H1 (cell line): Measurements from ENCODE around the gene HMCES. TPM values are rescaled to one million over a fixed set of nuclear protein-coding genes. Genes with fewer than 3 reads are reported as not detected.
"Not testable (repeated sequence)": the region's sequence is repeated elsewhere in the genome, so short reads cannot be mapped to it uniquely, and the experiment has no call there.

Experiments
- CTCF ChIA-PET: fragments of 300-600 bp; sonication (Branson Sonifier 250); formaldehyde crosslinking; loops from one replicate; lab custom pipeline; 2021; ENCODE audit not compliant: partially characterized antibody; lab: Charles Lee
- POLR2A ChIA-PET: fragments of 300-600 bp; sonication (Branson Sonifier 250); formaldehyde crosslinking; loops from one replicate; lab custom pipeline; 2021; ENCODE audit warnings: inconsistent platforms; ENCODE audit not compliant: partially characterized antibody; lab: Charles Lee
- DNase-seq, 2 experiments: peaks; one replicate each; pipeline versions ENCODE4 v3.0.0 to v3.0.0-alpha.2; 2010 to 2022; ENCODE audit warnings: low spot score in 2 of 2, low read depth in 1 of 2, mixed read lengths in 1 of 2
- FAIRE-seq: peaks from 2 replicates; lab custom pipeline; 2011; peaks lifted over from hg19 to GRCh38; lab: Jason Lieb, UNC
- H2AFZ ChIP-seq: 2 replicates; pipeline ENCODE4 v1.8.1; 2012; ENCODE audit warnings: low read length, inconsistent platforms
- H2AK5ac ChIP-seq: 2 replicates; pipeline ENCODE4 v1.6.1; 2013; ENCODE audit warnings: low read depth, low read length
- H2BK120ac ChIP-seq: replicated peaks from 2 replicates; pipeline ENCODE3; 2013; ENCODE audit warnings: low read depth, low read length, inconsistent platforms
- H2BK12ac ChIP-seq: 2 replicates; pipeline ENCODE4 v1.6.1; 2013; ENCODE audit warnings: low read depth, low read length
- H2BK15ac ChIP-seq: 2 replicates; pipeline ENCODE4 v1.6.1; 2013; ENCODE audit warnings: low read length
- H2BK20ac ChIP-seq: 2 replicates; pipeline ENCODE4 v1.6.1; 2013; ENCODE audit warnings: low read length
- H2BK5ac ChIP-seq: 2 replicates; pipeline ENCODE4 v1.6.1; 2013; ENCODE audit warnings: low read depth, low read length
- H3K14ac ChIP-seq: 2 replicates; pipeline ENCODE4 v1.6.1; 2013; ENCODE audit warnings: inconsistent platforms; ENCODE audit not compliant: insufficient read length
- H3K18ac ChIP-seq: 2 replicates; pipeline ENCODE4 v1.6.1; 2013; ENCODE audit warnings: low read length; ENCODE audit errors: extremely low read depth
- H3K23ac ChIP-seq: 2 replicates; pipeline ENCODE4 v1.6.1; 2013; ENCODE audit warnings: inconsistent platforms; ENCODE audit not compliant: insufficient read length
- H3K23me2 ChIP-seq: 2 replicates; pipeline ENCODE4 v1.6.1; 2013; ENCODE audit warnings: low read depth, low read length
- H3K27ac ChIP-seq: 2 replicates; pipeline ENCODE4 v1.6.1; 2011; ENCODE audit warnings: low read depth, low read length, inconsistent platforms
- H3K27me3 ChIP-seq, 4 experiments: replicated peaks in 1 of 4; 1 replicate in 1 of 4; 2 replicates in 3 of 4; pipeline versions ENCODE4 v1.6.1 to v1.8.1; 2011 to 2013; ENCODE audit warnings: low read length in 3 of 4, mild to moderate bottlenecking in 3 of 4, inconsistent platforms in 2 of 4, mixed read lengths in 2 of 4, moderate library complexity in 1 of 4; ENCODE audit not compliant: control insufficient read depth in 3 of 4, insufficient read depth in 3 of 4; ENCODE audit errors: extremely low read depth in 1 of 4
- H3K36me3 ChIP-seq, 4 experiments: 2 replicates each; pipeline versions ENCODE4 v1.6.1 to v1.8.1; 2011 to 2013; ENCODE audit warnings: mild to moderate bottlenecking in 4 of 4, low read length in 3 of 4, moderate library complexity in 2 of 4, control low read depth in 1 of 4, inconsistent platforms in 1 of 4; ENCODE audit not compliant: insufficient read depth in 4 of 4, control insufficient read depth in 2 of 4
- H3K4ac ChIP-seq: replicated peaks from 2 replicates; pipeline ENCODE3; 2013; ENCODE audit warnings: low read length, low read depth, mixed read lengths, inconsistent platforms; ENCODE audit not compliant: insufficient read length
- H3K4me1 ChIP-seq, 4 experiments: replicated peaks in 1 of 4; 1 replicate in 1 of 4; 2 replicates in 3 of 4; pipeline versions ENCODE4 v1.6.1 to v1.8.1; 2011 to 2013; ENCODE audit warnings: low read length in 3 of 4, inconsistent platforms in 2 of 4, mixed read lengths in 1 of 4; ENCODE audit not compliant: insufficient read depth in 4 of 4, control insufficient read depth in 3 of 4
- H3K4me2 ChIP-seq, 2 experiments: 2 replicates each; pipeline versions ENCODE4 v1.6.1 to v1.8.1; 2011 to 2013; ENCODE audit warnings: low read depth in 2 of 2, low read length in 2 of 2, control low read depth in 1 of 2, inconsistent platforms in 1 of 2, mild to moderate bottlenecking in 1 of 2; ENCODE audit not compliant: insufficient read depth in 1 of 2
- H3K4me3 ChIP-seq, 4 experiments: fragments of 200-600, 300-600 bp in 1 of 4; sonication (generic), shearing (Covaris generic), sonication (Bioruptor Twin) in 1 of 4; 2 replicates each; pipeline versions ENCODE4 v1.5.1 to v1.8.1; 2011 to 2016; ENCODE audit warnings: low read length in 4 of 4, low read depth in 3 of 4, control low read depth in 2 of 4, inconsistent platforms in 2 of 4, mild to moderate bottlenecking in 2 of 4, mixed read lengths in 1 of 4, moderate library complexity in 1 of 4; ENCODE audit not compliant: insufficient read depth in 2 of 4; ENCODE audit errors: extremely low read depth in 1 of 4
- H3K56ac ChIP-seq: replicated peaks from 2 replicates; pipeline ENCODE3; 2013; ENCODE audit warnings: low read depth, mild to moderate bottlenecking, mixed read lengths, low read length, inconsistent platforms; ENCODE audit not compliant: insufficient read length
- H3K79me1 ChIP-seq: 2 replicates; pipeline ENCODE4 v1.6.1; 2013; ENCODE audit warnings: low read depth, low read length, control low read depth
- H3K79me2 ChIP-seq, 2 experiments: 2 replicates each; pipeline versions ENCODE4 v1.6.1 to v1.8.1; 2012 to 2013; ENCODE audit warnings: low read length in 2 of 2, mild to moderate bottlenecking in 2 of 2, inconsistent platforms in 1 of 2; ENCODE audit not compliant: insufficient read depth in 2 of 2, control insufficient read depth in 1 of 2
- H3K9ac ChIP-seq, 4 experiments: replicated peaks in 1 of 4; 1 replicate in 1 of 4; 2 replicates in 3 of 4; pipeline versions ENCODE4 v1.6.1 to v1.8.1; 2011 to 2013; ENCODE audit warnings: low read depth in 3 of 4, low read length in 3 of 4, control low read depth in 2 of 4, mild to moderate bottlenecking in 2 of 4, moderate library complexity in 2 of 4, inconsistent platforms in 1 of 4; ENCODE audit errors: extremely low read depth in 1 of 4
- H3K9me3 ChIP-seq, 2 experiments: 2 replicates each; pipeline versions ENCODE4 v1.6.1 to v1.8.1; 2012 to 2013; ENCODE audit warnings: mild to moderate bottlenecking in 2 of 2, moderate library complexity in 2 of 2, control low read depth in 1 of 2, inconsistent platforms in 1 of 2, low read depth in 1 of 2, low read length in 1 of 2, mixed read lengths in 1 of 2; ENCODE audit not compliant: insufficient read depth in 2 of 2
- H4K20me1 ChIP-seq, 2 experiments: replicated peaks in 1 of 2; 2 replicates each; pipeline versions ENCODE3 to v1.8.1; 2011 to 2013; ENCODE audit warnings: inconsistent platforms in 2 of 2, low read length in 2 of 2, mild to moderate bottlenecking in 1 of 2; ENCODE audit not compliant: insufficient read depth in 2 of 2, control insufficient read depth in 1 of 2
- H4K5ac ChIP-seq: 2 replicates; pipeline ENCODE4 v1.6.1; 2013; ENCODE audit warnings: low read length, low read depth, mixed read lengths, inconsistent platforms; ENCODE audit not compliant: insufficient read length
- H4K8ac ChIP-seq: 2 replicates; pipeline ENCODE4 v1.8.0; 2013; ENCODE audit warnings: mild to moderate bottlenecking, moderate library complexity, low read length, inconsistent platforms; ENCODE audit not compliant: insufficient read depth; ENCODE audit errors: extremely low read depth
- H4K91ac ChIP-seq: replicated peaks from 2 replicates; pipeline ENCODE3; 2013; ENCODE audit warnings: low read length, mixed read lengths, inconsistent platforms; ENCODE audit not compliant: insufficient read length
- NANOG ChIP-seq: IDR thresholded peaks from 2 replicates; pipeline ENCODE4 v1.6.1; 2011; ENCODE audit warnings: low read length, low read depth, mild to moderate bottlenecking, inconsistent platforms; ENCODE audit not compliant: insufficient read depth, poor library complexity, severe bottlenecking
- RAD21 ChIP-seq, 2 experiments: IDR thresholded peaks in 1 of 2; conservative IDR thresholded peaks in 1 of 2; 2 replicates each; pipeline ENCODE4 v1.6.1; 2011; ENCODE audit warnings: low read depth in 2 of 2, low read length in 2 of 2, improper control_type of control experiment in 1 of 2, inconsistent platforms in 1 of 2, mild to moderate bottlenecking in 1 of 2, moderate library complexity in 1 of 2
- RXRA ChIP-seq: IDR thresholded peaks from 2 replicates; pipeline ENCODE4 v1.6.1; 2011; ENCODE audit warnings: low read depth, mild to moderate bottlenecking, low read length, moderate library complexity; ENCODE audit not compliant: insufficient read depth
- SIN3A ChIP-seq, 2 experiments: IDR thresholded peaks in 1 of 2; conservative IDR thresholded peaks in 1 of 2; 2 replicates each; pipeline ENCODE4 v1.6.1; 2011 to 2012; ENCODE audit warnings: low read length in 2 of 2, improper control_type of control experiment in 1 of 2, low read depth in 1 of 2, mild to moderate bottlenecking in 1 of 2
- YY1 ChIP-seq: IDR thresholded peaks from 2 replicates; pipeline ENCODE4 v1.6.1; 2011; ENCODE audit warnings: low read depth, mild to moderate bottlenecking, low read length
- WGBS, 2 experiments: shearing (Covaris generic) in 1 of 2; methylation state at CpG; one replicate each; pipeline versions ENCODE4 v1.1.6 to v1.1.7; 2013 to 2015; ENCODE audit warnings: low lambda C conversion rate in 2 of 2, mixed read lengths in 2 of 2, inconsistent platforms in 1 of 2, low coverage in 1 of 2, missing lambda C conversion rate in 1 of 2; ENCODE audit not compliant: insufficient replicate concordance in 2 of 2, insufficient coverage in 1 of 2, insufficient read length in 1 of 2; ENCODE audit errors: extremely low coverage in 1 of 2, missing lambda C conversion rate in 1 of 2; 5-methylcytosine and 5-hydroxymethylcytosine counted together
- polyA plus RNA-seq, 7 experiments: library from polyadenylated mRNA; depleted of rRNA in 3 of 7; stranded (reverse) in 5 of 7; unstranded in 2 of 7; fragments of >200 nt in 5 of 7; fragments of 200-250 nt in 2 of 7; gene quantifications; 1 replicate in 5 of 7; 2 replicates in 1 of 7; 4 replicates in 1 of 7; pipeline versions ENCODE4 v1.2.1 to v1.2.3, GENCODE V29; 2011 to 2013; ENCODE audit warnings: missing spikeins in 2 of 7, mixed read lengths in 2 of 7
- total RNA-seq: library from RNA; stranded (reverse); fragmentation: NEBNext Ultra II Directional; extraction: Animal tissue kit (Norgen Biotek cat#: 25700); gene quantifications from 2 replicates; pipeline ENCODE4 v1.2.1, GENCODE V29; 2021
- TF ChIP-seq, protein P1 (sequence below): IDR thresholded peaks from 2 replicates; pipeline ENCODE4 v1.6.1; 2011; ENCODE audit warnings: low read depth, mild to moderate bottlenecking, low read length; ENCODE audit not compliant: insufficient read depth
- TF ChIP-seq, protein P2 (sequence below), 3 experiments: IDR thresholded peaks; 1 replicate in 2 of 3; 2 replicates in 1 of 3; pipeline versions ENCODE4 v1.5.1 to v1.6.1; 2011; ENCODE audit warnings: low read length in 3 of 3, mild to moderate bottlenecking in 3 of 3, inconsistent platforms in 2 of 3, low read depth in 1 of 3, moderate library complexity in 1 of 3; ENCODE audit not compliant: insufficient read depth in 1 of 3; ENCODE audit errors: control extremely low read depth in 1 of 3

Gene HMCES
- total and polyA plus RNA-seq, 2 of the 8 experiments (the other 6 are each of a cell fraction or from before 2014, with no cell fraction given) = 27.6 to 49.5 TPM

DNA sequence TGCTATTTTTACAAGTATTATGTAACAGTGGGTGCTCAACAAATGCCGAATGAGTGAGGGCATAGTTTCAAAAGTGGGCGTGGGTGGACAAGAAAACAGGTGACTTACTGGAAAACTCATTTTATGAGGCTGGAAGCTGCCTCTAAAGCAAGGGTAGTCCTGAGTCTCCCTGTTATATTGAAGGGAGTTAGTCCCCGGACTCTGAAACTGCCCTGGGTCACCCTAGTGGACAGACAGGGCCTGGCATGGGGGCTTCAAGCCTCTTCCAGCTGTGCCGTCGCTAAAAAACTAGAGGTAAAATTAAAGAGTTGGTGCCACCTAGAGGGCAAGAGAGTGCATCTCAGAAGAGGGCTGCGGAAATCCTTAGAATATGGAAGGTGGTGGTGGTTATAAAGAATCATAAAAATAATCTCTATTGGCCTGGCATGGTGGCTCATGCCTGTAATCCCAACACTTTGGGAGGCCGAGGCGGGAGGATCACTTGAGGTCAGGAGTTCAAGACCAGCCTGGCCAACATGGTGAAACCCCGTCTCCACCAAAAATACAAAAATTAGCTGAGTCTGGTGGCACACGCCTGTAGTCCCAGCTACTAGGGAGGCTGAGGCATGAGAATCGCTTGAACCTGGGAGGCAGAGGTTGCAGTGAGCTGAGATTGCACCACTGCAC, 32.9 kb upstream of the HMCES start:
- TF ChIP-seq SIN3A (conservative IDR thresholded peaks at IDR 0.05 in 1 of 2, IDR thresholded peaks at IDR 0.05 in 1 of 2; ENCODE audit: low read depth in 1 of 2, low read length in 2 of 2) (peak in 1 of 2 experiments; percentile 72; a peak in 2 of 4 replicates), RXRA (peak; percentile 25; the same call in 1 of the 2 replicates), RAD21 (IDR thresholded peaks at IDR 0.05 in 1 of 2, conservative IDR thresholded peaks at IDR 0.05 in 1 of 2; ENCODE audit: low read depth in 2 of 2, low read length in 2 of 2) (peak; percentile 92 to 98), YY1 (peak; percentile 51; the same call in 1 of the 2 replicates), NANOG (peak; percentile 38)
- TF ChIP-seq, protein P1, sequence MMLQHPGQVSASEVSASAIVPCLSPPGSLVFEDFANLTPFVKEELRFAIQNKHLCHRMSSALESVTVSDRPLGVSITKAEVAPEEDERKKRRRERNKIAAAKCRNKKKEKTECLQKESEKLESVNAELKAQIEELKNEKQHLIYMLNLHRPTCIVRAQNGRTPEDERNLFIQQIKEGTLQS = 0 out of 2 replicates have a peak, but pooled peaks have one; percentile 35
- TF ChIP-seq, protein P2, sequence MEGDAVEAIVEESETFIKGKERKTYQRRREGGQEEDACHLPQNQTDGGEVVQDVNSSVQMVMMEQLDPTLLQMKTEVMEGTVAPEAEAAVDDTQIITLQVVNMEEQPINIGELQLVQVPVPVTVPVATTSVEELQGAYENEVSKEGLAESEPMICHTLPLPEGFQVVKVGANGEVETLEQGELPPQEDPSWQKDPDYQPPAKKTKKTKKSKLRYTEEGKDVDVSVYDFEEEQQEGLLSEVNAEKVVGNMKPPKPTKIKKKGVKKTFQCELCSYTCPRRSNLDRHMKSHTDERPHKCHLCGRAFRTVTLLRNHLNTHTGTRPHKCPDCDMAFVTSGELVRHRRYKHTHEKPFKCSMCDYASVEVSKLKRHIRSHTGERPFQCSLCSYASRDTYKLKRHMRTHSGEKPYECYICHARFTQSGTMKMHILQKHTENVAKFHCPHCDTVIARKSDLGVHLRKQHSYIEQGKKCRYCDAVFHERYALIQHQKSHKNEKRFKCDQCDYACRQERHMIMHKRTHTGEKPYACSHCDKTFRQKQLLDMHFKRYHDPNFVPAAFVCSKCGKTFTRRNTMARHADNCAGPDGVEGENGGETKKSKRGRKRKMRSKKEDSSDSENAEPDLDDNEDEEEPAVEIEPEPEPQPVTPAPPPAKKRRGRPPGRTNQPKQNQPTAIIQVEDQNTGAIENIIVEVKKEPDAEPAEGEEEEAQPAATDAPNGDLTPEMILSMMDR (IDR thresholded peaks at IDR 0.05; ENCODE audit: control extremely low read depth in 1 of 3, insufficient read depth in 1 of 3, low read depth in 1 of 3, low read length in 3 of 3) = peak; percentile 73 to 99 (median 91)
- not testable (repeated sequence) for H3K27me3 ChIP-seq, H3K27ac ChIP-seq, H3K56ac ChIP-seq, H3K9me3 ChIP-seq, H3K23ac ChIP-seq, FAIRE-seq, H2BK20ac ChIP-seq, H4K91ac ChIP-seq, H2AK5ac ChIP-seq, H3K4me1 ChIP-seq, H3K18ac ChIP-seq, H4K8ac ChIP-seq, H4K5ac ChIP-seq, H2BK15ac ChIP-seq, H2BK120ac ChIP-seq, H3K9ac ChIP-seq, H3K4me3 ChIP-seq, H2BK5ac ChIP-seq, H3K14ac ChIP-seq, H2BK12ac ChIP-seq, H2AFZ ChIP-seq, H3K79me1 ChIP-seq, H3K36me3 ChIP-seq, H4K20me1 ChIP-seq, H3K4ac ChIP-seq, H3K4me2 ChIP-seq
- Histone ChIP-seq H3K23me2 (peaks cover 10% of the 10 kb centered on the region), H3K79me2 (peaks cover 0 to 12% of the 10 kb centered on the region in 2 experiments; a peak in 3 of 4 replicates)
- DNase-seq = peak; percentile 63 to 78
- ChIA-PET POLR2A (interaction anchor here (0.6 to 4.4 kb wide), 17 partner anchors 10 to 367 kb away, joined by 3 to 39 read pairs (median 4); partner anchors contain the start of genes ACAD9 and CNBP), CTCF (interaction anchor here (0.5 to 4.6 kb wide), 65 partner anchors 10 to 370 kb away, joined by 3 to 45 read pairs (median 4); partner anchors contain the start of genes CNBP and GP9)
- 33% methylated on average over 11 of the region's 11 CpGs; no CpG with 5 or more reads in 1 of the 2 experiments for WGBS, 2 experiments
